Adrenal gland (tissue), 12 donors: ENCODE results near the gene TDRD9. TPM values are rescaled to one million over a fixed set of nuclear protein-coding genes. Genes with fewer than 3 reads are reported as not detected.
"Not testable (repeated sequence)": the region's sequence is repeated elsewhere in the genome, so short reads cannot be mapped to it uniquely, and the experiment has no call there.

ENCODE experiments used
- DNase-seq, 7 donors: peaks; one replicate each; pipeline ENCODE4 v3.0.0-alpha.2; 2019 to 2020
- H3K27ac ChIP-seq, 5 donors: fragments of 200-600 bp; sonication (generic) in 4 of 5; 1 replicate in 3 of 5; 2 replicates in 2 of 5; pipeline versions ENCODE4 v1.5.1 to v1.8.0; 2016 to 2020; ENCODE audit warnings: mild to moderate bottlenecking in 1 of 5
- H3K27me3 ChIP-seq: fragments of 200-600 bp; 2 replicates; pipeline ENCODE4 v1.8.0; 2021
- H3K36me3 ChIP-seq, 2 donors: fragments of 200-600 bp; replicated peaks in 1 of 2; 1 replicate in 1 of 2; 2 replicates in 1 of 2; pipeline versions ENCODE4 v1.5.1 to v1.8.0; 2018 to 2022
- H3K4me1 ChIP-seq, 2 donors: fragments of 200-600 bp; replicated peaks in 1 of 2; 1 replicate in 1 of 2; 2 replicates in 1 of 2; pipeline versions ENCODE4 v1.5.1 to v1.8.0; 2018 to 2021
- H3K4me3 ChIP-seq, 4 donors: fragments of 200-600 bp; sonication (generic) in 3 of 4; one replicate each; pipeline ENCODE4 v1.5.1; 2016 to 2018
- H3K9me3 ChIP-seq, 3 donors: fragments of 200-600 bp; sonication (generic) in 1 of 3; replicated peaks in 1 of 3; 1 replicate in 2 of 3; 2 replicates in 1 of 3; pipeline versions ENCODE4 v1.5.1 to v1.8.0; 2016 to 2021
- CTCF ChIP-seq, 6 experiments: fragments of 450-650 bp in 4 of 6; fragments of 200-600 bp in 2 of 6; sonication (generic) in 1 of 6; IDR thresholded peaks; 1 replicate in 5 of 6; 2 replicates in 1 of 6; pipeline versions ENCODE4 v1.5.1 to v1.8.0; 2016 to 2021; ENCODE audit warnings: antibody characterized with exemption in 6 of 6, mild to moderate bottlenecking in 2 of 6, moderate library complexity in 1 of 6
- POLR2A ChIP-seq, 2 donors: fragments of 450-650 bp; IDR thresholded peaks; one replicate each; pipeline ENCODE4 v1.6.1; 2017; ENCODE audit warnings: antibody characterized with exemption in 2 of 2, mild to moderate bottlenecking in 2 of 2, moderate library complexity in 1 of 2
- WGBS, 4 donors: extraction: QIAGEN DNeasy Blood & Tissue Kit in 2 of 4; methylation state at CpG; one replicate each; pipeline versions ENCODE4 v1.1.5 to v1.1.7; 2013 to 2017; 5-methylcytosine and 5-hydroxymethylcytosine counted together
- intact Hi-C, 2 donors: fragments of 100-400 bp; cut with DNase I; formaldehyde crosslinking; loops; one replicate each; pipeline versions ENCODE4 v1.14.1 to v1.15.0; 2022 to 2023
- polyA plus RNA-seq, 3 donors: library from polyadenylated mRNA; stranded (reverse); fragments of 200-250 nt in 2 of 3; fragments of 350-450 nt in 1 of 3; fragmentation: Illumina TruSeq in 1 of 3; extraction: RNeasy Lipid Tissue Mini Kit (QIAGEN cat#74804) in 1 of 3; gene quantifications; one replicate each; pipeline ENCODE4 v1.2.3, GENCODE V29; 2013 to 2014
- total RNA-seq, 9 donors: library from RNA; depleted of rRNA in 4 of 9; stranded (reverse); fragments of >200 nt in 4 of 9; fragments of 120-200 nt in 1 of 9; fragmentation: NEBNext Ultra II Directional in 1 of 9; extraction: Animal tissue kit (Norgen Biotek cat#: 25700) in 1 of 9; gene quantifications; one replicate each; pipeline versions ENCODE4 v1.1.0 to v1.2.4, GENCODE V29; 2013 to 2023
- donor health status: healthy with polysubstance abuse.
- donor health status: Bipolar disorder and iron deficiency.
- donor health status: DM: yes; HTN: yes; CAD: no.
- donor health status: DM: no; HTN: no; CAD: no.
- donor health status: DM: no; HTN: no; CAD: no.
- donor health status: DM: yes; HTN: yes; CAD: no.

Gene TDRD9
- total and polyA plus RNA-seq, 12 donors = 0.06 to 7.8 (median 3.0) TPM

DNA sequence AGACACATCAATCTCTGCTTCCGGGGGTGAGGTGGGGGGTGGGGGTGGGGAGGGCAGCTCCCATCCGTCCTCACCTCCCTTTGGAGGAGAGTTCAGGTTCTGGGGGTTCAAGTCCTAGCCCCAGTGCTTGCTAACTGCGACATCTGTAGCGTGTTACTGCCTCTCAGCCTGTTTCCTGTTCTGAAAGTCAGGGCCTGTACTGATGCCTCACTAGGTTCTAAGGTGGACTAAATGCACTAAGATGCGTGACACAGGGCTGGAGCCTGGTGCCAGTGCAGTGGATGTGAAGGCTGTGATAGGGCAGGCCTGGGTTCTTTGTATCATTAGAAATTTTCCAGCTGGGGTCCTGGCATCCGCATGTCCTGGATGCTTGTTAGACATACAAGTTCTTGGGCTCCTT lies 17.3 kb upstream of the TDRD9 start:
- TF ChIP-seq POLR2A (IDR thresholded peaks at IDR 0.05) (no peak), CTCF (IDR thresholded peaks at IDR 0.05) (no peak)
- H3K36me3 ChIP-seq = peaks cover 0 to 42% of the 10 kb centered on the region in 2 donors
- H3K27me3 ChIP-seq = no peaks in the 10 kb centered on the region
- H3K4me1 ChIP-seq = peaks cover 0 to 11% of the 10 kb centered on the region in 2 donors
- intact Hi-C loops = loop anchor here in 1 of 2 donors (5.0 kb wide), 1 partner anchor 104 kb away; no protein-coding TSS in a partner anchor
- no peak overlapping the region for H3K27ac ChIP-seq
- no peak overlapping the region for H3K4me3 ChIP-seq
- no peaks in the 10 kb centered on the region for H3K9me3 ChIP-seq
- no peak for DNase-seq
- WGBS, 4 donors = 50 to 100% (median 74%) methylated on average over 2 to 6 of the region's 6 CpGs

- peaks cover 2 to 11% of the 10 kb centered on the region in 2 donors for H3K4me1 ChIP-seq
- intact Hi-C loops = no loop called here
- no peaks in the 10 kb centered on the region for H3K9me3 ChIP-seq
- peaks cover 0 to 47% of the 10 kb centered on the region in 2 donors for H3K36me3 ChIP-seq
- no peak for DNase-seq
- WGBS, 4 donors = 90 to 93% (median 92%) methylated on average over 6 of the region's 6 CpGs
- no peak overlapping the region for H3K4me3 ChIP-seq
- TF ChIP-seq POLR2A (IDR thresholded peaks at IDR 0.05) = no peak
- no peak for TF ChIP-seq CTCF (IDR thresholded peaks at IDR 0.05)
- no peak overlapping the region for H3K27ac ChIP-seq
- no peaks in the 10 kb centered on the region for H3K27me3 ChIP-seq
Measured at GRCh38 chr14:103915616-103916015, 12.6 kb upstream of the TDRD9 start.

GRCh38 chr14:103916636-103917262 lies 11.5 kb upstream of the TDRD9 start:
- intact Hi-C loops = no loop called here
- Histone ChIP-seq H3K4me1 (peaks cover 5 to 13% of the 10 kb centered on the region in 2 donors), H3K36me3 (peaks cover 0 to 40% of the 10 kb centered on the region in 2 donors), H3K4me3 (no peak overlapping the region), H3K27ac (peak overlapping the region in 1 of 5 donors; percentile 48), H3K9me3 (no peaks in the 10 kb centered on the region), H3K27me3 (no peaks in the 10 kb centered on the region)
- 53 to 61% (median 57%) methylated on average over 14 of the region's 14 CpGs for WGBS, 4 donors
- DNase-seq = peak in 3 of 7 donors; percentile 30 to 32 (median 32)
- TF ChIP-seq CTCF (IDR thresholded peaks at IDR 0.05) (no peak), POLR2A (IDR thresholded peaks at IDR 0.05) (no peak)

- TF ChIP-seq CTCF (IDR thresholded peaks at IDR 0.05) (peak; percentile 75 to 98 (median 96)), POLR2A (IDR thresholded peaks at IDR 0.05) (peak; percentile 52 to 85)
- H3K27me3 ChIP-seq = no peaks in the 10 kb centered on the region
- 0 to 2% (median 1%) methylated on average over 33 to 58 of the region's 58 CpGs for WGBS, 4 donors
- H3K4me3 ChIP-seq = peak overlapping the region; percentile 30 to 93 (median 68)
- peak; percentile 91 to 95 (median 93) for DNase-seq
- peaks cover 5 to 13% of the 10 kb centered on the region in 2 donors for H3K4me1 ChIP-seq
- H3K27ac ChIP-seq = peak overlapping the region; percentile 45 to 91 (median 75)
- peaks cover 0 to 5% of the 10 kb centered on the region in 2 donors for H3K36me3 ChIP-seq
- intact Hi-C loops = no loop called here
- no peaks in the 10 kb centered on the region for H3K9me3 ChIP-seq
Measured at GRCh38 chr14:103920981-103921854, 7.0 kb upstream of the TDRD9 start.

GRCh38 chr14:103921855-103922200 lies 6.4 kb upstream of the TDRD9 start:
- DNase-seq, H3K9me3 ChIP-seq, H3K36me3 ChIP-seq, H3K27me3 ChIP-seq, H3K27ac ChIP-seq, intact Hi-C loops: not testable (repeated sequence)
- Histone ChIP-seq H3K4me1 (peaks cover 5 to 13% of the 10 kb centered on the region in 2 donors), H3K4me3 (peak overlapping the region in 1 of 4 donors; percentile 93)
- 49 to 69% (median 64%) methylated on average over 12 of the region's 12 CpGs for WGBS, 4 donors
